Spleen (tissue), 11 donors: ENCODE measurements around the gene LRMDA. TPM values are rescaled to one million over a fixed set of nuclear protein-coding genes. Genes with fewer than 3 reads are reported as not detected.

Experiments used
- DNase-seq: peaks from one replicate; pipeline ENCODE4 v3.0.0-alpha.2; 2020
- H3K27ac ChIP-seq, 8 donors: fragments of 200-600 bp; sonication (generic) in 7 of 8; 1 replicate in 4 of 8; 2 replicates in 4 of 8; pipeline versions ENCODE4 v1.5.0 to v1.8.0; 2016 to 2021; ENCODE audit warnings: inconsistent platforms in 4 of 8, mild to moderate bottlenecking in 4 of 8, moderate library complexity in 1 of 8
- H3K27me3 ChIP-seq, 7 donors: fragments of 200-600 bp; sonication (generic) in 6 of 7; replicated peaks in 1 of 7; 1 replicate in 4 of 7; 2 replicates in 3 of 7; pipeline versions ENCODE4 v1.5.0 to v1.8.0; 2016 to 2021; ENCODE audit warnings: inconsistent platforms in 3 of 7, mild to moderate bottlenecking in 1 of 7
- H3K36me3 ChIP-seq, 6 donors: fragments of 200-600 bp; sonication (generic) in 5 of 6; 1 replicate in 4 of 6; 2 replicates in 2 of 6; pipeline versions ENCODE4 v1.5.0 to v1.8.0; 2016 to 2021; ENCODE audit warnings: inconsistent platforms in 2 of 6
- H3K4me1 ChIP-seq, 6 donors: fragments of 200-600 bp; sonication (generic) in 5 of 6; 1 replicate in 3 of 6; 2 replicates in 3 of 6; pipeline versions ENCODE4 v1.5.0 to v1.8.0; 2016 to 2021; ENCODE audit warnings: inconsistent platforms in 3 of 6
- H3K4me3 ChIP-seq, 8 donors: fragments of 200-600 bp; sonication (generic) in 7 of 8; 1 replicate in 4 of 8; 2 replicates in 4 of 8; pipeline versions ENCODE4 v1.5.0 to v1.8.0; 2016 to 2021; ENCODE audit warnings: inconsistent platforms in 4 of 8, mild to moderate bottlenecking in 4 of 8, moderate library complexity in 2 of 8
- H3K9me3 ChIP-seq, 8 donors: fragments of 200-600 bp; sonication (generic) in 7 of 8; 1 replicate in 4 of 8; 2 replicates in 4 of 8; pipeline versions ENCODE4 v1.5.0 to v1.8.0; 2016 to 2021; ENCODE audit warnings: inconsistent platforms in 4 of 8
- POLR2A ChIP-seq, 3 donors: fragments of 450-650 bp; IDR thresholded peaks; one replicate each; pipeline ENCODE4 v1.5.1; 2017; ENCODE audit warnings: antibody characterized with exemption in 3 of 3, mild to moderate bottlenecking in 1 of 3
- POLR2AphosphoS5 ChIP-seq, 3 donors: sonication (generic); formaldehyde crosslinking; IDR thresholded peaks; one replicate each; pipeline ENCODE4 v1.5.1; 2017; ENCODE audit warnings: antibody characterized with exemption in 3 of 3
- WGBS, 5 donors: extraction: QIAGEN DNeasy Blood & Tissue Kit in 3 of 5; methylation state at CpG; one replicate each; pipeline versions ENCODE4 v1.1.5 to v1.1.7; 2013 to 2018; 5-methylcytosine and 5-hydroxymethylcytosine counted together
- intact Hi-C: fragments of 100-400 bp; cut with DNase I; formaldehyde crosslinking; loops from one replicate; pipeline ENCODE4 v1.15.0; 2023; ENCODE audit warnings: low total_unique reads
- polyA plus RNA-seq, 3 donors: library from polyadenylated mRNA; stranded (reverse); fragments of 200-250 nt; gene quantifications; one replicate each; pipeline ENCODE4 v1.2.1, GENCODE V29; 2013
- total RNA-seq, 7 donors: library from RNA; depleted of rRNA in 3 of 7; stranded (reverse); fragments of >200 nt in 3 of 7; fragmentation: NEBNext Ultra II Directional in 4 of 7; extraction: Animal tissue kit (Norgen Biotek cat#: 25700) in 4 of 7; gene quantifications; one replicate each; pipeline versions ENCODE4 v1.1.0 to v1.2.1, GENCODE V29; 2016 to 2021
- TF ChIP-seq, protein P1 (sequence below), 11 experiments: fragments of 200-600 bp in 7 of 11; fragments of 450-650 bp in 4 of 11; sonication (generic) in 4 of 11; IDR thresholded peaks in 8 of 11; conservative IDR thresholded peaks in 3 of 11; 1 replicate in 7 of 11; 2 replicates in 4 of 11; pipeline versions ENCODE4 v1.4.0 to v1.8.0; 2016 to 2021; ENCODE audit warnings: antibody characterized with exemption in 11 of 11, inconsistent platforms in 4 of 11, mild to moderate bottlenecking in 1 of 11
- donor health status: healthy with polysubstance abuse.
- donor health status: DM: no; HTN: no; CAD: no; lungs with moderate emphysema.
- donor health status: DM: no; HTN: no; CAD: no.
- donor health status: Bipolar disorder and iron deficiency.
- donor health status: healthy.
- donor health status: DM: no; HTN: no; CAD: no.
- donor health status: DM: yes; HTN: yes; CAD: no.

LRMDA gene
- total and polyA plus RNA-seq, 10 donors: 7.3 to 46.6 (median 28.2) TPM

GRCh38 chr10:75448166-75448565 is 16.7 kb downstream of the LRMDA start:
- Histone ChIP-seq H3K36me3 (peaks cover 0 to 19% (median 0%) of the 10 kb centered on the region in 6 donors), H3K4me1 (peaks cover 0 to 8% (median 0%) of the 10 kb centered on the region in 6 donors), H3K27me3 (no peaks in the 10 kb centered on the region), H3K27ac (no peak overlapping the region), H3K4me3 (no peak overlapping the region), H3K9me3 (peaks cover 3 to 38% (median 36%) of the 10 kb centered on the region in 8 donors)
- WGBS, 5 donors: 81 to 91% (median 88%) methylated on average over 2 of the region's 2 CpGs
- no peak for DNase-seq
- TF ChIP-seq POLR2A (IDR thresholded peaks at IDR 0.05) (no peak), POLR2AphosphoS5 (IDR thresholded peaks at IDR 0.05) (no peak)
- TF ChIP-seq, protein P1, sequence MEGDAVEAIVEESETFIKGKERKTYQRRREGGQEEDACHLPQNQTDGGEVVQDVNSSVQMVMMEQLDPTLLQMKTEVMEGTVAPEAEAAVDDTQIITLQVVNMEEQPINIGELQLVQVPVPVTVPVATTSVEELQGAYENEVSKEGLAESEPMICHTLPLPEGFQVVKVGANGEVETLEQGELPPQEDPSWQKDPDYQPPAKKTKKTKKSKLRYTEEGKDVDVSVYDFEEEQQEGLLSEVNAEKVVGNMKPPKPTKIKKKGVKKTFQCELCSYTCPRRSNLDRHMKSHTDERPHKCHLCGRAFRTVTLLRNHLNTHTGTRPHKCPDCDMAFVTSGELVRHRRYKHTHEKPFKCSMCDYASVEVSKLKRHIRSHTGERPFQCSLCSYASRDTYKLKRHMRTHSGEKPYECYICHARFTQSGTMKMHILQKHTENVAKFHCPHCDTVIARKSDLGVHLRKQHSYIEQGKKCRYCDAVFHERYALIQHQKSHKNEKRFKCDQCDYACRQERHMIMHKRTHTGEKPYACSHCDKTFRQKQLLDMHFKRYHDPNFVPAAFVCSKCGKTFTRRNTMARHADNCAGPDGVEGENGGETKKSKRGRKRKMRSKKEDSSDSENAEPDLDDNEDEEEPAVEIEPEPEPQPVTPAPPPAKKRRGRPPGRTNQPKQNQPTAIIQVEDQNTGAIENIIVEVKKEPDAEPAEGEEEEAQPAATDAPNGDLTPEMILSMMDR (IDR thresholded peaks at IDR 0.05 in 8 of 11, conservative IDR thresholded peaks at IDR 0.05 in 3 of 11): no peak
- intact Hi-C loops: no loop called here

- 57 to 74% (median 67%) methylated on average over 7 of the region's 7 CpGs for WGBS, 5 donors
- intact Hi-C loops: no loop called here
- H3K4me3 ChIP-seq: no peak overlapping the region
- H3K36me3 ChIP-seq: peaks cover 0 to 17% (median 0%) of the 10 kb centered on the region in 6 donors
- H3K27ac ChIP-seq: no peak overlapping the region
- no peak for DNase-seq
- TF ChIP-seq, protein P1 (IDR thresholded peaks at IDR 0.05 in 8 of 11, conservative IDR thresholded peaks at IDR 0.05 in 3 of 11): no peak
- TF ChIP-seq POLR2AphosphoS5 (IDR thresholded peaks at IDR 0.05): no peak
- no peak for TF ChIP-seq POLR2A (IDR thresholded peaks at IDR 0.05)
- peaks cover 3 to 25% (median 23%) of the 10 kb centered on the region in 8 donors for H3K9me3 ChIP-seq
- H3K4me1 ChIP-seq: peaks cover 0 to 8% (median 0%) of the 10 kb centered on the region in 6 donors
- no peaks in the 10 kb centered on the region for H3K27me3 ChIP-seq
These were observed 18.1 kb downstream of the LRMDA start for GRCh38 chr10:75449382-75450074.

DNA sequence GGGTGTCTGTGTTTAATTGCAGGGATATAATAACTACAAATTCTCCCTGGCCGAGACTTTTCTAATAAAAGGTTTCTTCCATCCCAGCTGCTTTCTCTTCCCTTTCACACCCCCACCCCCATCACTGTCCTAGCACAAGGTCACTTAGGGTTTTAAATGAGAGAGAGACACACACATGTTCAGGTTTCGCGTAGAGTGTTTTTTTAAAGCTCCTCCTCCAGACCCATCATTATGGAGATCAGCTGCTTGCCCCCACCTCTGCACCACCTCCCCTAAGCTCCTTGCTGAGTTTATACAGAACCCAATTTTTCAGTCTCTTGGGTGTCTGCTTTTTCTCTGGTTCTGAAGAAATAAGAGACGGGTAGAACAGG is 18.6 kb downstream of the LRMDA start:
- H3K27ac ChIP-seq: no peak overlapping the region
- intact Hi-C loops: no loop called here
- peaks cover 3 to 19% (median 18%) of the 10 kb centered on the region in 8 donors for H3K9me3 ChIP-seq
- H3K4me3 ChIP-seq: no peak overlapping the region
- no peak for TF ChIP-seq POLR2AphosphoS5 (IDR thresholded peaks at IDR 0.05)
- TF ChIP-seq POLR2A (IDR thresholded peaks at IDR 0.05): no peak
- TF ChIP-seq, protein P1 (IDR thresholded peaks at IDR 0.05 in 8 of 11, conservative IDR thresholded peaks at IDR 0.05 in 3 of 11): no peak
- WGBS, 5 donors: 60 to 75% (median 73%) methylated on average over 4 of the region's 4 CpGs
- H3K36me3 ChIP-seq: peaks cover 0 to 12% (median 0%) of the 10 kb centered on the region in 6 donors
- DNase-seq: no peak
- H3K27me3 ChIP-seq: no peaks in the 10 kb centered on the region
- peaks cover 0 to 8% (median 0%) of the 10 kb centered on the region in 6 donors for H3K4me1 ChIP-seq
